Measurements from ENCODE around the gene LRIT3. TPM values are rescaled to one million over a fixed set of nuclear protein-coding genes. Genes with fewer than 3 reads are reported as not detected.

LRIT3 gene
- total and polyA plus RNA-seq, 2 of the 4 experiments (the other 2 are of a cell fraction): 0.02 TPM; not detected in 1

- no peaks in the 10 kb centered on the region; the same call in 1 of the 2 replicates for H3K9me1 ChIP-seq (ENCODE audit: insufficient read depth, low read length)
- H2BK120ac ChIP-seq (ENCODE audit: low read depth, low read length): no peak overlapping the region
- dilution Hi-C loops (cut with HindIII; ENCODE audit: low sequenced_read_pairs, unreplicated experiment): no loop called here
- H3K4me3 ChIP-seq (ENCODE audit: insufficient read depth, low read depth, low read length): no peak overlapping the region
- no peak overlapping the region for H4K8ac ChIP-seq (ENCODE audit: low read depth in 2 of 2, low read length in 2 of 2)
- no peaks in the 10 kb centered on the region for H4K20me1 ChIP-seq (ENCODE audit: insufficient read depth, low read length)
- no peak overlapping the region for H3K18ac ChIP-seq (ENCODE audit: low read depth, low read length)
- H3K27ac ChIP-seq (ENCODE audit: insufficient read depth, low read length): no peak overlapping the region
- no peak overlapping the region for H2AK5ac ChIP-seq (ENCODE audit: low read depth, low read length)
- no peak overlapping the region for H3K9ac ChIP-seq (ENCODE audit: low read depth, low read length)
- intact Hi-C loops (cut with micrococcal nuclease): no loop called here
- no peak overlapping the region for H3K23ac ChIP-seq (ENCODE audit: low read depth, low read length)
- ChIA-PET CTCF (no interaction called here), POLR2A (ENCODE audit: unreplicated experiment) (no interaction called here)
- no peaks in the 10 kb centered on the region for H3K79me1 ChIP-seq (ENCODE audit: low read depth in 1 of 2, low read length in 2 of 2)
- H2AFZ ChIP-seq (replicated peaks; ENCODE audit: low read length, poor library complexity): no peak overlapping the region
- H3K9me3 ChIP-seq (ENCODE audit: control insufficient read depth, insufficient read depth, low read length): no peaks in the 10 kb centered on the region
- peaks cover 1% of the 10 kb centered on the region; the same call in 1 of the 2 replicates for H3K27me3 ChIP-seq (ENCODE audit: control insufficient read depth, insufficient read depth, low read length)
- H3K14ac ChIP-seq (replicated peaks; ENCODE audit: low read depth, low read length): no peak overlapping the region
- in situ Hi-C loops (cut with MboI; ENCODE audit: low sequenced_read_pairs): no loop called here
- H2AK9ac ChIP-seq (replicated peaks; ENCODE audit: low read depth, low read length, poor library complexity): no peak overlapping the region
- no peak overlapping the region for H2BK5ac ChIP-seq (ENCODE audit: low read depth, low read length, poor library complexity, severe bottlenecking)
- H3K4ac ChIP-seq (ENCODE audit: low read depth, low read length): no peak overlapping the region
- no peak overlapping the region for H3K56ac ChIP-seq (ENCODE audit: extremely low read depth, insufficient read depth, low read length)
- no peak overlapping the region for H2BK15ac ChIP-seq (ENCODE audit: low read depth, low read length)
- no peaks in the 10 kb centered on the region for H3K4me1 ChIP-seq (ENCODE audit: control insufficient read depth, insufficient read depth, low read length)
- no peak overlapping the region for H4K91ac ChIP-seq (ENCODE audit: insufficient read depth, low read depth, low read length)
- TF ChIP-seq CEBPB (IDR thresholded peaks at IDR 0.05; ENCODE audit: low read depth, low read length) (no peak), MXI1 (IDR thresholded peaks at IDR 0.05; ENCODE audit: borderline replicate concordance, low read depth, low read length) (no peak), FOS (IDR thresholded peaks at IDR 0.05; ENCODE audit: low read depth, low read length) (no peak), MAZ (IDR thresholded peaks at IDR 0.05; ENCODE audit: borderline replicate concordance, low read depth, low read length) (no peak), RFX5 (IDR thresholded peaks at IDR 0.05; ENCODE audit: low read depth, low read length) (no peak), ELK1 (IDR thresholded peaks at IDR 0.05; ENCODE audit: borderline replicate concordance, low read depth, low read length) (no peak), MAFK (IDR thresholded peaks at IDR 0.05; ENCODE audit: low read depth, low read length) (no peak), CTCF (conservative IDR thresholded peaks at IDR 0.05; ENCODE audit: low read depth, low read length) (no peak), CHD1 (IDR thresholded peaks at IDR 0.05; ENCODE audit: low read depth, low read length) (no peak), SMC3 (IDR thresholded peaks at IDR 0.05; ENCODE audit: low read depth, low read length) (no peak), RAD21 (IDR thresholded peaks at IDR 0.05; ENCODE audit: low read length) (no peak), BHLHE40 (IDR thresholded peaks at IDR 0.05; ENCODE audit: low read depth, low read length) (no peak), RCOR1 (IDR thresholded peaks at IDR 0.05; ENCODE audit: insufficient replicate concordance, low read length) (no peak), USF2 (IDR thresholded peaks at IDR 0.05; ENCODE audit: low read depth, low read length) (no peak), POLR2A (IDR thresholded peaks at IDR 0.05; ENCODE audit: low read depth, low read length) (no peak), NFE2L2 (IDR thresholded peaks at IDR 0.05; ENCODE audit: low read depth, low read length) (no peak)
- no peaks in the 10 kb centered on the region for H3K36me3 ChIP-seq (ENCODE audit: control insufficient read depth, insufficient read depth, low read length)
- ATAC-seq (ENCODE audit: low read depth): no peak
- no peak overlapping the region for H2BK20ac ChIP-seq (ENCODE audit: low read depth, low read length)
- BruUV-seq (replicated peaks): no TSS peak
- no peak for DNase-seq
- no peak overlapping the region for H3K4me2 ChIP-seq (ENCODE audit: low read depth, low read length)
- H4K5ac ChIP-seq (ENCODE audit: low read depth, low read length): no peak overlapping the region
These were observed 49.0 kb upstream of the LRIT3 start for GRCh38 chr4:109798866-109799265.
